Measurements from ENCODE around the gene TMEM132C. TPM values are rescaled to one million over a fixed set of nuclear protein-coding genes. Genes with fewer than 3 reads are reported as not detected.

TMEM132C gene
- total RNA-seq, 1 donor from 2014 or later, result 0.42 TPM

DNA sequence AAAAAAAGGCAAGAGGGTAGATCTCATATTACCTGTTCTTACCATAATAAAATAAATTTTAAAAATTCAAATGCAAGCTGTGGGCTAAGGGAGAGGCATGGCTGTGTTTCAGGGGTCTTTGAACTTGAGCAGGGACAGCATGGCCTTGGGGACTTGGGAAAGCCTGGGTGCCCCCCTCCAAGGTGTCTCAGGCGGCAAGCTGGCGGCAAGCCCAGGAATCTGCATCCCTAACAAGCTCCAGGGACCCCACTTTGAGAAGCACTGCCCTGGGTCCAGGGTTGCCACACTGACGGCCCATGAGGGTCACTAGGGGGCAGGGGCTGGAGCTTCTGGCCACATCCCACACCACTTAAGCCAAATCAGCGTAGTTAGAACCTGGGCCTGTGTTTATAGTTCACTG, 363.0 kb downstream of the TMEM132C start:
- no peaks in the 10 kb centered on the region for H3K27me3 ChIP-seq (ENCODE audit: control insufficient read depth, insufficient read depth, low read length)
- TF ChIP-seq, protein P1, sequence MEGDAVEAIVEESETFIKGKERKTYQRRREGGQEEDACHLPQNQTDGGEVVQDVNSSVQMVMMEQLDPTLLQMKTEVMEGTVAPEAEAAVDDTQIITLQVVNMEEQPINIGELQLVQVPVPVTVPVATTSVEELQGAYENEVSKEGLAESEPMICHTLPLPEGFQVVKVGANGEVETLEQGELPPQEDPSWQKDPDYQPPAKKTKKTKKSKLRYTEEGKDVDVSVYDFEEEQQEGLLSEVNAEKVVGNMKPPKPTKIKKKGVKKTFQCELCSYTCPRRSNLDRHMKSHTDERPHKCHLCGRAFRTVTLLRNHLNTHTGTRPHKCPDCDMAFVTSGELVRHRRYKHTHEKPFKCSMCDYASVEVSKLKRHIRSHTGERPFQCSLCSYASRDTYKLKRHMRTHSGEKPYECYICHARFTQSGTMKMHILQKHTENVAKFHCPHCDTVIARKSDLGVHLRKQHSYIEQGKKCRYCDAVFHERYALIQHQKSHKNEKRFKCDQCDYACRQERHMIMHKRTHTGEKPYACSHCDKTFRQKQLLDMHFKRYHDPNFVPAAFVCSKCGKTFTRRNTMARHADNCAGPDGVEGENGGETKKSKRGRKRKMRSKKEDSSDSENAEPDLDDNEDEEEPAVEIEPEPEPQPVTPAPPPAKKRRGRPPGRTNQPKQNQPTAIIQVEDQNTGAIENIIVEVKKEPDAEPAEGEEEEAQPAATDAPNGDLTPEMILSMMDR (IDR thresholded peaks at IDR 0.05; ENCODE audit: insufficient read depth, low read length, poor library complexity, severe bottlenecking), result no peak
- DNase-seq (ENCODE audit: low read depth), result no peak

DNA sequence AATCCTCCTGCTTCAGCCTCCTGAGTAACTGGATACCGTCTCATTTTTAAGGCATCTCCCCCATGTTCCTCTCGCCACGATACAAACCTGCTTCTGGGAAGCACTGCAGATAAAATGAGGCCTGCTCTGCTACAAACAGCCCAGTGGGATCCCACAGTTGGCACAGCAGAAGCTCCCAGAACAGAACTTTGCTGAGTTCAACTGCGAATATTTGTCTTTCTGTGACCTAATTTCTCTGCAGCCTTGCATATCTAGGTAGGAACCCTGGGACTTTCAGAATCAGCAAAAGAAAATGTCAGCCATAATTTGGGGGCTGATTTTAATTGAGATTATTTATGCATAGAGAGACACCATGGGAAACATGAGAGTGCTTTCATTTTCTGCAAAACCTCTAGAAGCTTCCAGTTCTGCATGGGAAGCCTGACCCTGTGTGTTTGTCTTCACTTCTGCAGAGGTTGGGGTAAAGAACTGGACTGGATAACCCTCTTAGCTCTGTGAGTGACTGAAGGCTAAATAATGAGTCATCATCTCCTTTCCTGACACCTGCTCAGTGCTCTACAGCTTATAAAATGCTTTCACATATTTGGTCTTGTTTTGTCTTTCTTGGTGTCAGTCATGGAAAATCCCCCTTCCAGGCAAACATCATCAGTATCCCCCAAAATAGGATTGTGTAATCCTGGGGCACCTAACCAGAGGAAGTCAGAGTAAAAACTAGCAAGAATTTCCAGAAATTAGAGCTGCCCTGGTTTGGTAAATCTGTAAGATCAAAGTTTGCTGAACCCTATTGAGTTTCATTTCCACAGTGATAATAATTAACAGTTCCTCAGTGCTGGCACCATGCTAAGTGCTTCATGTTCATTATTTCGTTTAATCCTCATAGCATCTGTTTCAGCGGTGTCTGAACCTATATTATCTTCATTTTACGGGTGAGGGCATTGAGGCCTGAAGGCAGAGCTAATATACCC, 371.0 kb downstream of the TMEM132C start:
- no peak for DNase-seq (ENCODE audit: low read depth)
- H3K4me3 ChIP-seq (ENCODE audit: low read depth, low read length), result no peak overlapping the region
- H3K27me3 ChIP-seq (ENCODE audit: control insufficient read depth, insufficient read depth, low read length), result no peaks in the 10 kb centered on the region
- no peaks in the 10 kb centered on the region for H3K36me3 ChIP-seq (ENCODE audit: control insufficient read depth, insufficient read depth, low read length)
- TF ChIP-seq, protein P1 (IDR thresholded peaks at IDR 0.05; ENCODE audit: insufficient read depth, low read length, poor library complexity, severe bottlenecking), result no peak

More for the DNA sequence above, 363.0 kb downstream of the TMEM132C start:
- no peaks in the 10 kb centered on the region for H3K36me3 ChIP-seq (ENCODE audit: control insufficient read depth, insufficient read depth, low read length)
- no peak overlapping the region for H3K4me3 ChIP-seq (ENCODE audit: low read depth, low read length)

DNA sequence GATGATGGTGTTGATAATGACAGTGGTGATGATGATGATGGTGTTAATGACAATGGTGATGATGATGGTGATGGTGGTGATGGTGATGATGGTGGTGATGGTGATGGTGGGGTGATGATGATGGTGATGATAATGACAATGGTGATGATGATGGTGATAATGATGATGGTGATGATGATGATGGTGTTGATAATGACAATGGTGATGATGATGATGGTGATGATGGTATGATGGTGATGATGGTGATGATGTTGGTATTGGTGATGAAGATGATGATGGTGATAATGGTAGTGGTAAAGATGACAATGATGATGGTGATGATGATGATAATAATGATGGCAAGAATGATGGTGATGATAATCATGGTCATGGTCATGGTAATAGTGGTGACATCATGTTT, 372.1 kb downstream of the TMEM132C start:
- TF ChIP-seq, protein P1 (IDR thresholded peaks at IDR 0.05; ENCODE audit: insufficient read depth, low read length, poor library complexity, severe bottlenecking), result no peak
- no peak overlapping the region for H3K4me3 ChIP-seq (ENCODE audit: low read depth, low read length)
- no peaks in the 10 kb centered on the region for H3K27me3 ChIP-seq (ENCODE audit: control insufficient read depth, insufficient read depth, low read length)
- no peak for DNase-seq (ENCODE audit: low read depth)
- no peaks in the 10 kb centered on the region for H3K36me3 ChIP-seq (ENCODE audit: control insufficient read depth, insufficient read depth, low read length)

DNA sequence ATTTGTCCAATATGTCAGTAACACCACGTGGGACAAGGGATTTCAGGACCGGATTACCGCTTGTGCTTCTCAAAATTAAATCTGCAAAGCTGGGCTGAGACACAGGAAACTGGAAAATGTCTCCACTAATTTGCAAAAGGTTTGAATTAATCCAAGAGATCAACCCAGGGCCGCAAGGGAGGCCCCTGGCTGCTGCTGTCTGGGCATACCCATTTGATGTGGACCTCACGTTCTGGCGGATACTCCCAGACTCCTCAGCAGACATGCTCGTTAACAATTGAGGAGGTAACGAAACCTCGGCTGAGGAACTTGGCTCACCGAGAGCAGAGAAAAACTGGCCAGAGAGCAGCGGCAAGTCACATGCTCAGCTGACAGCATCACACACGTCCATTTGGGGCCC, 376.2 kb downstream of the TMEM132C start:
- TF ChIP-seq, protein P1 (IDR thresholded peaks at IDR 0.05; ENCODE audit: insufficient read depth, low read length, poor library complexity, severe bottlenecking), result no peak
- no peak for DNase-seq (ENCODE audit: low read depth)
- Histone ChIP-seq H3K27me3 (ENCODE audit: control insufficient read depth, insufficient read depth, low read length) (no peaks in the 10 kb centered on the region), H3K4me3 (ENCODE audit: low read depth, low read length) (no peak overlapping the region), H3K36me3 (ENCODE audit: control insufficient read depth, insufficient read depth, low read length) (no peaks in the 10 kb centered on the region)

DNA sequence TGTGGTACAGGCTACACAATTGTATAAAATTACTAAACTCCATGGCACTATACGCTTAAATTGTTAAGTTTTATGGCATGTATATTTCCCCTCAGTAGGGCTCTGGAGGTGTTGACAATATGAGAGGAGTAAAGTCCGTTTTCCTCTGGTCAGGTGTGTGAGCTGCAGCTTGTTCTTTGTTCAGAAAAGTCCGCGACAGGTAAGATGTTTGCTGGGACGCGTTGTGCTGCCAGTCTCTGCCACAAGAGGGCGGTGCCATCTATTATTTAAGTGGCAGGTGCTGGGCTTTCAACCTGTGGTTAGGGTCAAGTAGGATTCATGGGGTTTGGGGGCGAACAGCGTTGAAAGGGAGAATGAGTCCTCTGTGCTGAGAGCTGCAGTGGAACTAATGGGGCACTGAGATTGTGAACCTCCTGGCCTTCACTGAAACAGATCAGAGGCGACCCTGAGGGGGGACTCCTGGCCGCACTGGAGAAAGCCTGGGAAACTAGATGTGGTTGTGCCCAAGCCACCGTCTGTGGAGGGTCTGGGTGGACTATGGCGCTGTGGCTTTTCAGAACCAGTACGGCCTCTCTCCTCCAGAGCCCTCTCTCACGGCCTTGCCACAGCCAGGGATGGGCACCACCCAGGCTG, 377.8 kb downstream of the TMEM132C start:
- H3K36me3 ChIP-seq (ENCODE audit: control insufficient read depth, insufficient read depth, low read length), result no peaks in the 10 kb centered on the region
- no peak for DNase-seq (ENCODE audit: low read depth)
- no peaks in the 10 kb centered on the region for H3K27me3 ChIP-seq (ENCODE audit: control insufficient read depth, insufficient read depth, low read length)
- no peak overlapping the region for H3K4me3 ChIP-seq (ENCODE audit: low read depth, low read length)
- TF ChIP-seq, protein P1 (IDR thresholded peaks at IDR 0.05; ENCODE audit: insufficient read depth, low read length, poor library complexity, severe bottlenecking), result peak; percentile 66
